SH-SY5Y (cell line): ENCODE measurements around the gene NSD2.

Source experiments
- GATA2 ChIP-seq: IDR thresholded peaks from 2 replicates; pipeline ENCODE4 v1.6.1; 2011; ENCODE audit warnings: mild to moderate bottlenecking, low read depth, low read length
- GATA3 ChIP-seq: IDR thresholded peaks from 2 replicates; pipeline ENCODE4 v1.6.1; 2011; ENCODE audit warnings: low read depth, mild to moderate bottlenecking, low read length, moderate library complexity

DNA sequence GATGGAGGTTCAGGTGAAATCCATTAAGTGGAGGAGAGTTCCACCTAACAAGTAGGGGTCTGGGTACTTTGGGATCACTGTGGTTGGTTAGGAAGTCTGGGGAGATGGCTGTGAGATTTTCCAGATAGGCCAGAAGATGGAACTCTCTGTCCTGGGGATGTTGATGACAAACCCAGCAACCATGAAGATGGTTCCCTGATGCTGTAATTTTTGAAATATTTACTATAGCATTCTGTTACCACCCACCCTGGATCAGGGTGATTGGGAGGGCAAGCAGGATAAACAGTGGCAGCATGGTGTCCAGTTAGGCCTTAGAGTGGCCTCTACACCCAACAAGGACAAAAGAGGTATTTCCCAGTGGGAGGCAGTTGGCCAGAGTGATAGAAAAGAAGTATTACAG, 153.5 kb downstream of the NSD2 start:
- TF ChIP-seq GATA3 (no peak), GATA2 (no peak)
